DMS153 treated with DMSO at 0.1 percent for 48 hours (cell line): ENCODE results near the gene MICALL1.
"Not testable (repeated sequence)": the region's sequence is repeated elsewhere in the genome, so short reads cannot be mapped to it uniquely, and the experiment has no call there.

Source experiments
- DNase-seq: peaks from one replicate; lab custom pipeline; 2025; ENCODE audit not compliant: unreplicated experiment; lab: John Stamatoyannopoulos, UW

The MICALL1 gene

DNA sequence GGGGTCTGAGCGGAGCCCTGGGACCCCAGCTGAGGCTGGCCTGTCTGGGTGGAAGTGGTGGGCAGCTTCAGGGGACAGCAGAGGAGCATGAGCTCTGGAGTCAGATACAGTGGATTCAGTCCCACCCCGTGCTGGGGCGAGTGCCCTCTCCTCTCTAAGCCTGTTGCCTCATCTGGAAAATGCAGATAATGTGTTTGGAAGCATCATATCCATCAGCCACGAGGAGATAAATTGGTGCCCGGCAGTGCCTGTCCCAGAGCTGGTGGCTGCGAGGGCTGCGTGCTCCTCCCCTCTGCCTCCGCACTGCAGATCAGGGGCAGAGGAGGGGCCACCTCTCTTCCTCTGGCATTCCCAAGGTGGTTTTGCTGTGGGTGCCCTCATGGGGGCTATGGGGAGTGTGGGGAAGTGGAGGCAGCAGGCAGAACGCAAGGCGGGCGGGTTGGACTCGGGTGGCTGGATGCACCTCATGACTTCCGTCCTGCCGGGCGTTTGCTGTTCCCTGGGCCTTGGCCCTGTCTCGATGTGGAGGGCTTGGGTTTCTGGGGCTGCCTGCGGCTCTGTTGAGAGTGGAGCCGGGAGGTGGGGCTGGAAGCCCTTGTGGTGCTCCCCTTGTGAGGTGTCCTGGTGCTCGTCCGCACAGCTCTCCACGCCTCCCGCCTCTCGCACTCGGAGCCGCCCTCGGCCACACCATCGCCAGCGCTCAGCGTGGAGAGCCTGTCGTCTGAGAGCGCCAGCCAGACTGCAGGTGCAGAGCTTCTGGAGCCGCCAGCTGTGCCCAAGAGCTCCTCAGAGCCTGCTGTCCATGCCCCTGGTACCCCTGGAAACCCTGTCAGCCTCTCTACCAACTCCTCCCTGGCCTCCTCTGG is 20.9 kb downstream of the MICALL1 start:
- no peak for DNase-seq

DNA sequence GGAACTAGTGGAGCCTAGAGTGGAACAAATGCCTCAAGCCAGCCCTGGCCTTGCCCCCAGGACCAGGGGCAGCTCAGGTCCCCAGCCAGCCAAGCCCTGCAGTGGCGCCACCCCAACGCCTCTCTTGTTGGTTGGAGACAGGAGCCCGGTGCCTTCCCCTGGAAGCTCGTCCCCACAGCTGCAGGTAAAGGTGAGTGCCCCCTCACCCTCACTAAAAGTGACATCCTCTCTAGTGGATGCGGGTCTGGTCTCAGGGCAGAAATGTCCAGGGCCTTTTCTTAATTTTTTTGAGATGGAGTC is 21.5 kb downstream of the MICALL1 start:
- DNase-seq = no peak

DNA sequence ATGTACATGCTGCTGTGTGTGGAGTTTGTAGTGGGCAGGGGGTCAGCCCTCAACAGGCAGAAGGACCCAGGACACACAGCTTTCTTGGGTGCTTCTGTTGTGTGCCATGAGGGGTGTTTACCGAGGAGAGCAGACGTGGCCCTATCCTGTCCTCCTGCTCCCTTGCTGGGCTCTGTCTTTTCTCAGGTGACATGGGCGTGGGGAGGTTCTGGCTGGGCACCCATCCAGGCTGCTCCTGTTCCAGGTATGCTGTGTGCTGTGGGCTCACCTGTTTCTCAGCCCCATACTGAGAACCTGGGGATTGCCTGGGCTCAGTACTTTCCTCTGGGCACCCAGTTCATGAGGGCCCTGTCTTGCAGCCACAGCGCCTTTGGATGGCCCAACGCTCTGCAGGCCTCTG is 23.3 kb downstream of the MICALL1 start:
- DNase-seq = no peak

DNA sequence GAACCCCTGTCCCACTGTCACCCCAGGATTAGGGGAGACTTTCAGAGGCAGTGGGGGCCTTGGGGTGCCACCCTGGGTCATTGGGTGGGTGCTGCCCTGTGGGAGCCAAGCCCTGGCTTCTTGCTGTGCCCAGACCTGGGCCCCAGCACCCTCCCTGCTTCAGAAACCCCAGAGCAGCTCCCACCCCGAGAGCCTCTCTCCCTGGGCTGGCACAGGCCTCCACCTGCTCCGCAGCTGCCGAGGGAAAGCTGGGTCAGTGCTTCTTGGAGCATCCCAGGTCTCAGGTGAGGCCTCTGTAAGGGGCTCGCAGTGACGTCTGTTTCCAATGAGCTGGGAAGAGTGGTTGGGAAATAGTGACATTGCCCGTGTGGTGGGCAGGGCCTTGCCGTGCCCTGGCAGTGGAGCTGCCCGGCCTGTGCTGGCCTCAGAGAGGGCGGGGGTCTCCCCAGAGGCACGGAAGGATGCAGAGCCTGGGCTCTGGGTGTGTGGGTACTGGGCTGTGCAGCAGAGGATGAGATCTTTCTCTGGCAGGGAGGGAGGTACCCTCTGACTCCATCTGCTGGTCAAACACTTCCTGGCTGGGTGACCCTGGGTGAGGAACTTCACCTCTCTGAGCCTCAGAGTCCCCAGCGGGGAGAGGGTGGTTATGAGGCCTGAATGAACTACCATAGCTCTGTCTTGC is 24.3 kb downstream of the MICALL1 start:
- DNase-seq = no peak

DNA sequence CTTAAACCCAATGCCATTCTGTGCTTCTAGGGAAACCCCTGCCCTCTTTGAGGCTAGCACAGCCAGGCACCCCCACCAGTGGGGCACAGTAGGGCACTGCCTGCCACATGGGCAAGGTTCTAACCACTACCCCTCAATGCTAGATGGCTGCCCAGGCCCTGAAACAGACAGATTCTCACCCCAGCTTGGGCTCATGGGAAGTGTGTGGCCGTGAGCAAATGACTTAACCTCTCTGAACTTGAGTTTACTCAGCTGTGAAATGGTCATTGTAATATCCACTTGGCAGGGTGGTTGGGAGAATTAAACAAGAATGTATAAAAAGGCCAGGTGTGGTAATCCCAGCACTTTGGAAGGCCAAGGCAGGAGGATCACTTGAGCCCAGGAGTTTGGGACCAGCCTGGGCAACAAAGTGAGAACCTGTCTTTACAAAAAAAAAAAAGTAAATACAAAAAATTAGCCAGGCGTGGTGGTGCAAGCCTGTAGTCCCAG is 24.9 kb downstream of the MICALL1 start:
- DNase-seq = no peak

DNA sequence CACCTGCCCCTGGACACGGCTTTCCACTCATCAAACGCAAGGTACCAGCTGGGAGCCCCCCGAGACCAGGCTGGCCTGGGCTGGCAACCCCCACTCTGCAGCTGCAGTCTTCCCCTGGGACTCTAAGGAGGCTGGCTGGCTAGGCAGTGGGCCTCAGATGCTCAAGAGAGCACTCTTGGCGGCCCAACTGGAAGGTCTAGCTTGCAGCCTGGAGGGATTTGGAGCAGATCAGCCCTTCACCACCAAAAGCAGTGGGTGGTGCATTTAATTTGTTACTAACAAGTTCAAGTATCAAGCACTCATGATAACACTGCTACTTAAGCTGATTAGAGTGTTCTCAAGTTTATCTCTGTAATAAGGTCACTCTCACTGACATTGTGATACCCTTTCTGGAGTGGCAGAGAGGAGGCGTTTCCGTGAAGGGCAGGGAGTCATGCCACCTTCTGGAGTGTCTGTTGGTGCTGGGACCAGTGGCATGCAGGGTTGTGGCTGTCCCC is 25.8 kb downstream of the MICALL1 start:
- no peak for DNase-seq

DNA sequence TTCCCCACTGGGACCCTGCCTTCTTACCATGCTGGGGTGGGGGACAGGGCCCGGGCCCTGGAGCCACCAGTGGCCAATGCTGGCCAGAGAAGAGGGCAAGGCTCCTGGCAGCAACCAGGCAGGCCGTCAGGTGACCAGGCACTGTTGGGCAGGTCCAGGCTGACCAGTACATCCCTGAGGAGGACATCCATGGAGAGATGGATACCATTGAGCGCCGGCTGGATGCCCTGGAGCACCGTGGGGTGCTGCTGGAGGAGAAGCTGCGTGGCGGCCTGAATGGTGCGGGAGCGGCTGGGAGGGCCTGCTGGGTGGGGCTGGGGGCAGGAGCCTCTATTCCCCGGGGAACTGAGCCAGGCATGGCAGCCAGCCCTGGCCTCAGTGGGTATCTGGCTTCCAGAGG is 26.3 kb downstream of the MICALL1 start:
- DNase-seq = no peak

DNA sequence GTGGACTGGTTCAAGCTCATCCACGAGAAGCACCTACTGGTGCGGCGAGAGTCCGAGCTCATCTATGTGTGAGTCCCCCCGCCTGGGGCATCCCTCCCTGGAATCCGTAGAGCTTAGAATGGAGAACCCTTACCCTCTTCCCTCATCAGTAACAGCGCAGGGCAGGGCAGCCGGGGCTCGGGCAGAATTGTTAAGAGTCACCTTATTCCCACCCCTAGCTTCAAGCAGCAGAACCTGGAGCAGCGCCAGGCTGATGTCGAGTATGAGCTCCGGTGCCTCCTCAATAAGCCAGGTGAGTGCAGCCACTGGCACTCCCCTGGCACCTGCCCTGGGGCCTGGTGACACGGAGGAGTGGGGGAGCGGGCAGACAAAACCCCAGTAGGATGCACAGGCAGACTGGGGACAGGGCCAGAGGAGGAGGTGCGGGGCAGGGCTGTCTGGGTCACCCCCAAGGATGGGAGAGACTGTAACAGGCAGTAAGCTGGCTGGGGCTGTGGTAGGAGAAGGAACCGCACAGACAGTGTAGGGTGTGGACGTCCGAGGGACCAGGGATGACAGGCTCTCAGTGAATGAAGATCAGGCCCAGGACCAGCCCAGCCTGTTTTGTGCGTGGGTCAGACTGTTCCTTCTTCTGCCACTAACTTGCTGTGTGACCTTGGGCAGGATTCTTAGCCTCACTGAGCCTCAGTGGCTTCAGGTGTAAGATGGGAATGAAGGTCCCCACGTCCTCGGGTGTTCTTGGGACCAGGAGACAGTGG is 26.9 kb downstream of the MICALL1 start:
- no peak for DNase-seq

DNA sequence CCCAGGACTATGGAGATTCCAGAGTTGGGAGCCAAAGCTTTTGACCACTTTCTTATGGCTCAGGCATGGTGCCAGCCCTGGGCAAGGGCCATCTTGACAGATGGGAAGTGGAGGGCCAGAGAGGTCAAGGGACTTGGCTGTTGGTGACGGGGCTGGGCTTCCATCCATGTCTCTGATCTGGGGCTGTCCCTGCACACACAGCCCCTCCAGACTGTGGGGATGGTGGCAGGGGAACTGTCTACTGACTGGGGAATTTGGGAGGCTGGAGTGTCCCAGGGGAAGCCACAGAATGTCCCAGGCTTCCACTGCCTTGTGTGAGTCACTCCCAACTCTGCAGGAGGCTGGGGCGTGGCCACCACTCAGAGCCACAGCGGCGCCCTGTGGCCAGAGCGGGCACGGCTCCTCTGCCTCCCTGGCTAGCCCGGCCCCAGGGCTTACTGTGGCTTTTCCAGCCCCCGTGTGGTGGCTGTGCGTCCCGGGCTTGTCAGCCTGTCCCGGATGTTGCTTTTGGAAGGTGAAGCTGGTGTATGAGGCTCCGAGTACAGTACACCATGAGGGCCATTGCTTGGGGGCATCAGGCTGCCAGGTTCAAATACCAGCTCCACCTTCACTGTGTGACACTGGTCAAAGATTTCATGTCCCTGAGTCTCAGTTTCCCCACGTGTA is 27.7 kb downstream of the MICALL1 start:
- peak; percentile 39 for DNase-seq

DNA sequence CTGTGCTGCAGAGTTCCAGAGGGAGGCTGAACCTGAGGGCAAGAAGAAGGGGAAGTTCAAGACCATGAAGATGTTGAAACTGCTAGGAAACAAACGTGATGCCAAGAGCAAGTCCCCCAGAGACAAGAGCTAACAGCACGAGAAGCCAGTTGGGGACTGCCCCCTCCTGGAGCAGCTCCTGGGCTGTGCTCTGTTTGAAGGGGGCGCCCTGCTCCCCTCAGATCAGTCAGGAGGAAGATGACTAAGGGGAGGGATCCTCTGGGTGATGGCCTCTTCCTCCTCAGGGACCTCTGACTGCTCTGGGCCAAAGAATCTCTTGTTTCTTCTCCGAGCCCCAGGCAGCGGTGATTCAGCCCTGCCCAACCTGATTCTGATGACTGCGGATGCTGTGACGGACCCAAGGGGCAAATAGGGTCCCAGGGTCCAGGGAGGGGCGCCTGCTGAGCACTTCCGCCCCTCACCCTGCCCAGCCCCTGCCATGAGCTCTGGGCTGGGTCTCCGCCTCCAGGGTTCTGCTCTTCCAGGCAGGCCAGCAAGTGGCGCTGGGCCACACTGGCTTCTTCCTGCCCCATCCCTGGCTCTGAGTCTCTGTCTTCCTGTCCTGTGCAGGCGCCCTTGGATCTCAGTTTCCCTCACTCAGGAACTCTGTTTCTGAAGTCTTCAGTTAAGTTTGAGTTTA is 34.7 kb downstream of the MICALL1 start:
- DNase-seq = no peak

DNA sequence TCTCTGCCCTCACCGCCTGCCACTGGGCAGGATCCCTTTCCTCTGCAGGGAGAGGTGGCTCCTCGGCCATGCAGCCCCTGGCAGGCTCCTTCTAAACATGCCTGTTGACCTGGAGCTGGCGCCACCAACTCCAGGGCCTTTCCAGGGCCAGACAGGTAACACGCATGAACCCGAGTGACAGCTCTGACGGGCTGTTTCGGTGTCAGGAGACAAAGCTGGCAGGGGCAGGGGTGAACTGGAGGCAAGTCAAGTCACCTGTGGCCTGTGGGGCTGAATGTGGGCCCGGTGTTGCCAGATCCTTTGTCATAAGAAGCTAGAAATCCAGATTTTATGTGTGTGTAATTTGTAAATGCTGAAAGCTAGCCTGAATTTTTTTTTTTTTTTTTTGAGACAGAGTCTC is 36.0 kb downstream of the MICALL1 start:
- no peak for DNase-seq

DNA sequence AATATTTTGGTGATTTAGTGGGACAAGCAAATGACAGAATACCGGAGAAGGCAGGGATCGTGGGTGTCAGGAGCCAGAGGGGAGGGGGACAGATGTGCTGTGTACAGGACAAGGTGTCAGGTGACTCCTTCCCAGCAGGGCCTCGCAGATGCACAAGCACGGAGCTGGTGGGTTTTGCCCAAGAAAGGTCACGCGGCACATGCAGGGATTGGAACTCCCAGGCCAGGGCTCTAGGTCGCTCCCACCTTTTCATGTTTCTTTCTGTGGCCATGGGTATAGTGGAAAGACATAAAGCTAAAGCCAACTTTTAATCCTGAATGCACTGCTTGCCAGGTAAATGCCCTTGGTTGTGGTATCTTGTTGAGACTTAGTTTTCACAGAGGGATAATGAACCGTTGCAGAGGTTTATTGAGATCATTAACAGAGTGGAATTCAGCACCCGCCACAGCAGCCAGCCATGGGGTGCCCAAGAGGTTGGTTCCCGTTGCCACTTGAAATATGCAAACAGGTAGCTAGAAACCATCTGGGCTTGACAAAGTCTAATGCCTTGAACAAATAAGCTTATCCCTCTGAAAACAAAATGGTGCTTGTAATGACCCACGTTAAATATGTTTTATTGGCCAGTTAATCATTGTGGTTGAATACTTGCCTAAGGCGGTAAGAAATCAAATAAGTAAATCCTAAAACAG is 37.2 kb downstream of the MICALL1 start:
- no peak for DNase-seq

DNA sequence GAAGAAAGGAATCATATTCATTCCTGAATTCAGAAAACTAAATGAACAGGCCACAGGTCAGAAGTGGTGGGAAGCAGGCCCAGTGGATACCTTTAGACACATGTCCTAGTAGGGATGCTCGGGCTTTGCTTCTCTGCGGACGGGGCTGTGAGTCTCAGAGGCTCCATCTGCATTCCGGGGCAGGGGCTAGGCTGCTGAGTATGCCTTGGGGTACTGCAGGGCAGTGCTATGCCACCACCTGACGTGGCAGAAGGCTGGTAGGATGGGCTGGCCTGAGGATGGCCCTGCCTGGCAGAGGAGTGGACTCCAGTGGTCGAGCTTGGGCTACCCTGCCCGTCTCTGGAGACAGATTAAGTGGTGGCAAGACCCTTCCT is 37.7 kb downstream of the MICALL1 start:
- DNase-seq = no peak

DNA sequence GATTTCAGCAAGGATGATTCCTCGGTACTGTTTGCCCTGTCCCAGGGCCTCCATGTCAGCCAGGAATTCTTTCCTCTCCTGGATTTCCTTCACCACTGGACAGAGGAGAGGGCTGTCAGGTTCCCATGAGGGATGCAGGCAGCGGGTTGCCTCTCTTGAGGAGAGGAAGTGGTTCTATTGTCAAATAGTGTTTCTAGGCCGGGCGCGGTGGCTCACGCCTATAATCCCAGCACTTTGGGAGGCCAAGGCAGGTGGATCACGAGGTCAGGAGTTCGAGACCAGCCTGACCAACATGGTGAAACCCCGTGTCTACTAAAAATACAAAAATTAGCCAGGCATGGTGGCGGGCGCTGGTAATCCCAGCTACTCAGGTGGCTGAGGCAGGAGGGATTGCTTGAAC is 38.3 kb downstream of the MICALL1 start:
- not testable (repeated sequence) for DNase-seq

DNA sequence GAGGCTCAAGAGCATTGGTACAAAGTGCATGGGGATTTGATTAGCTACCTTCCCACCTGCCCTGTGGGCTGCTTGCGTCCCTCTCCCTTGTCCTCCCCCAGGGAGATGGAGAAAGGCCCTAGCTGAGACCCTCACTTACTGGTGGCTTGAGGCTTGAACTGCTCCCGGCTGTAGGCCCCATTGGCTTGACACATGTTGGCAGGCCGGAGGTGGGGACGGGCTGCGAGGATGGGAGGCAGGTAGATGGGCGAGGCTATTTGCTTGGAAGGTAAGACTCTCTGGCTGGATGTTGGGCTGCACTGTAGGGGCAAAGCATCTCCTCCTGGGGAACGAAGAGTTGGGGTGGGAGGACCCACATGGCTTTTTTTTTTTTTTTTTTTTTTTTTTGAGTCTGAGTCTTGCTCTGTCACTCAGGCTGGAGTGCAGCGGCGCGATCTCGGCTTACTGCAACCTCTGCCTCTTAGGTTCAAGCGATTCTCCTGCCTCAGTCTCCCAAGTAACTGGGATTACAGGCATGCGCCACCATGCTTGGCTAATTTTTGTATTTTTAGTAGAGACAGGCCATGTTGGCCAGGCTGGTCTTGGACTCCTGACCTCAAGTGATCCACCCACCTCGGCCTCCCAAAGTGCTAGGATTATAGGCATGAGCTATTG is 41.2 kb downstream of the MICALL1 start:
- DNase-seq = not testable (repeated sequence)

DNA sequence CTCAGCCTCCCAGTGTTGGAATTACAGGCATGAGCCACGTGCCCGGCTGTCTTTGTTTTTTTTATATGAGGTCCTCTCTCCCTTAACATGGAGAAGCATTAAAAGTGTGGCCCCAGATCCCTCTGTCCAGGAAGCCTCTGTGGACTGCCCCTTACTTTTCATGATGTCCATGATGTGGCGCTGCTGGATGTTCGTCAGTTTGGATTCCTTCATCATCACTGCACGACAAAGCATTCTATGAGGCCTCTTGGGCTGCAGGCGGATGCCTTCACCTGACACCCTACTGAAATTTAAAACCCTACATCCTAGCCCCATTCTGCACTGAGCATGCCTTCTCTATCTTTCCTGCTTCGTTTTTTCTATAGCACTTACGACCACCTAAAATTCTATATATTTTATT is 45.2 kb downstream of the MICALL1 start:
- DNase-seq = no peak

DNA sequence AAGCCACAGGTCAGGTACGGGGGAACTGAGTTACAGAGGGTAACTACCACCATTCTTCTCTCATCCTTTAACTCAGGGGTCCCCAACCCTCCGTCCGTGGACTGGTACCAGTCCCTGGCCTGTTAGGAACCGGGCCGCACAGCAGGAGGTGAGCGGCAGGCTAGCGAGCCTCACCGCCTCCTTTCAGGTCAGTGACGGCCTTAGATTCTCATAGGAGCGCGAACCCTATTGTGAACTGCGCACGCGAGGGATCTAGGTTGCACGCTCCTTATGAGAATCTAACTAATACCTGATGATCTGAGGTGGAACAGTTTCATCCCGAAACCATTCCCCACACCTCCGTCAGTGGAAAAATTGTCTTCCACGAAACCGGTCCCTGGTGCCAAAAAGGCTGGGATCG is 46.5 kb downstream of the MICALL1 start:
- not testable (repeated sequence) for DNase-seq

DNA sequence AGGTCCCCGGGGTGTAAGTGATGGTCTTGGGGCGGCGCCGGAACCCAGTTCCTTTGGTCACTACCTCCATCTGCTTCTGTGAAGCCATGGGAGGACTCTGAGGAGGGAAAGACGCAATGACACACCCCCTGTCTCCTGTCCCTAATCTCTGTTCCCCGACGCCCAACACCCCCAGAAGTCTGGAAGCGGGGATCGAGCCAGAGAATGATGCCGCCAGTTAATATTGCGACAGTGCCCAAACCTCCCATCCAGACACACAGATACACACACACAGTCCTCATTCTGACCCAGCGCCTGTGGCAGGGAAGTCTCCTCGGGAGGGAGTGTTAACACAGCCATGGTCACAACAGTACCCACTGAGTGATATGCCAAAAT is 47.0 kb downstream of the MICALL1 start:
- DNase-seq = no peak

DNA sequence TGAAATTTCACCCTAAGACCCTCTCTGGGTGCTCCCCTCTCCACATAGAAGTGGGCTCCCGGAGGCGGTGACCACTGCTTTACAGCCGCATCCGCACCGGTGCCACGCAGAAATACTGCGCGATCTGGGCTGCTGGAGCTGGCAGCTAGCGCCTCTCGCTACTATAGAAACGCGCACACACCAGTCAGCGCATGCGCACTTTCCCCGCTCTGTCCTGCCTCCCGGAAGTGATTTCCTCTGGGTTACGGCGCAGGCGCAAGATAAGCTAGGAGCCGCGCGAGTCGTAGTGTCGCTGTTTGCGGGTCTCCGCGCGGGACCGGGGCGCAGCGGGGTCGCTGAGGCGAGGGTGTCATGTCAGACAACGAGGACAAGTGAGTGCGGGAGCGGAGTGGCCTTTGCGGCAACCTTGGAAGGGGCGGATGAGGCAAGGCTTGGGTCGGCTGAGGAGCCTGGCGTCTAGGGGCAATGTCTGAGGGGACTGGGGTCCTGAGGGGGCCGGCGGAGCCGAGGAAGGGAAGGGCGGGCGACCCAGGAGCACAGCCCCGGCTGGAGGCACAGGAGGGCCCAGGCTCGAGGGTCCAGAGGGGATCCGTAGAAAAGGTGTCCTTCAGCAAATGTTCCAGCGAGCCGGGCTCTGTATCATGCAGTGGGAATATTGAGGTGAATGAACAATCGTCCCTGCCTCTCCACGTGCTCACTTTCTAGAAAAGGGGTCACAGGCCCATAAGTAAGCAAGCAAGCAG is 47.5 kb downstream of the MICALL1 start, which contains the start of the genes C22orf23 and POLR2F:
Gene C22orf23, minus strand, starts transcription at position 165 of the 743 bp plus-strand sequence. CDS start 452 bp downstream, outside the sequence.
Gene POLR2F, plus strand, starts transcription at position 263 of the 743 bp plus-strand sequence. Its CDS starts 89 bp downstream, at position 352.
- DNase-seq = peak; percentile 92
